RWPE1 (cell line): ENCODE results near the gene ARTN.

Source experiments
- CTCF ChIA-PET: fragments of 350-600 bp; sonication (Branson Sonifier 250); formaldehyde crosslinking; extraction: SDS; loops from one replicate; lab custom pipeline; 2021; lab: Yijun Ruan, JAX
- POLR2A ChIA-PET: fragments of 400-600 bp; formaldehyde crosslinking; extraction: SDS; loops from one replicate; lab custom pipeline; 2020; ENCODE audit warnings: antibody characterized with exemption; ENCODE audit not compliant: low non-redundant PET; lab: Yijun Ruan, JAX
- DNase-seq: peaks from one replicate; pipeline ENCODE4 v3.0.0; 2012; ENCODE audit warnings: low spot score
- H3K27ac ChIP-seq: fragments of 450-650 bp; 2 replicates; pipeline ENCODE4 v1.5.1; 2017
- CTCF ChIP-seq: fragments of 450-650 bp; conservative IDR thresholded peaks from 2 replicates; pipeline ENCODE4 v1.5.1; 2017; ENCODE audit warnings: low read depth, mild to moderate bottlenecking

The ARTN gene

GRCh38 chr1:43975249-43975961, 41.8 kb downstream of the ARTN start:
- CTCF ChIA-PET = interaction anchor here (0.6 to 1.2 kb wide), 4 partner anchors 45 to 212 kb away, joined by 3 to 4 read pairs (median 4); no protein-coding TSS in a partner anchor
- peak overlapping the region; percentile 90 for H3K27ac ChIP-seq
- POLR2A ChIA-PET = interaction anchor here (0.5 to 0.7 kb wide), 4 partner anchors 15 to 212 kb away, joined by 3 to 5 read pairs (median 5); no protein-coding TSS in a partner anchor
- DNase-seq = peak; percentile 37
- no peak for TF ChIP-seq CTCF

- peak overlapping the region; percentile 90 for H3K27ac ChIP-seq
Measured at GRCh38 chr1:43976045-43976444, 42.4 kb downstream of the ARTN start.

DNA sequence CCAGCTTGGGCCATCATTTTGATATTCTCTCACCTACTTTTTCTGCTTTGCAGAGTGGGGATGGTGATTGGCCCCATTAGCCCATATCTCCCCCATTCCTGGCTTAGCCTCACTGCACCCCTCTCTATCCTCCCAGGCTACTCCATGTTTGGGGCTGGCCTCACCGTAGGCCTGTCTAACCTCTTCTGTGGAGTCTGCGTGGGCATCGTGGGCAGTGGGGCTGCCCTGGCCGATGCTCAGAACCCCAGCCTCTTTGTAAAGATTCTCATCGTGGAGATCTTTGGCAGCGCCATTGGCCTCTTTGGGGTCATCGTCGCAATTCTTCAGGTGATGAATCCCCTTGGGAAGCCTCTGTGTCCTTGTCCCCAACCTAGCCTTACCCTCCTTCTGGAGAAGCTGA, 43.3 kb downstream of the ARTN start:
- POLR2A ChIA-PET = no interaction called here

More at GRCh38 chr1:43976045-43976444, 42.4 kb downstream of the ARTN start:
- ChIA-PET CTCF (interaction anchor here (0.8 to 1.2 kb wide), 3 partner anchors 45 to 213 kb away, joined by 3 to 4 read pairs (median 3); no protein-coding TSS in a partner anchor), POLR2A (no interaction called here)
- DNase-seq = no peak
- TF ChIP-seq CTCF = no peak

GRCh38 chr1:43977376-43978263, 44.0 kb downstream of the ARTN start:
- DNase-seq = no peak
- POLR2A ChIA-PET = no interaction called here
- H3K27ac ChIP-seq = peak overlapping the region; percentile 94
- CTCF ChIA-PET = no interaction called here
- TF ChIP-seq CTCF = no peak

More for the DNA sequence above, 43.3 kb downstream of the ARTN start:
- TF ChIP-seq CTCF = no peak
- CTCF ChIA-PET = no interaction called here
- DNase-seq = no peak
- peak overlapping the region; percentile 90 for H3K27ac ChIP-seq

- CTCF ChIA-PET = no interaction called here
- POLR2A ChIA-PET = no interaction called here
- H3K27ac ChIP-seq = peak overlapping the region; percentile 94
- no peak for DNase-seq
- TF ChIP-seq CTCF = no peak
Measured at GRCh38 chr1:43978264-43978550, 44.6 kb downstream of the ARTN start.

- POLR2A ChIA-PET = no interaction called here
- peak within 1 kb of the TSS; percentile 94 for H3K27ac ChIP-seq
- CTCF ChIA-PET = no interaction called here
Measured at GRCh38 chr1:43978551-43979260, 45.1 kb downstream of the ARTN start, which contains the start of gene B4GALT2. Gene B4GALT2, plus strand, starts transcription at chr1:43979210. Its CDS starts 1,951 bp downstream, at chr1:43981161.

More at GRCh38 chr1:43978551-43979260, 45.1 kb downstream of the ARTN start, which contains the start of gene B4GALT2:
- no peak for TF ChIP-seq CTCF
- DNase-seq = peak; percentile 64
